Measurements from ENCODE around the gene HTR1E. TPM values are rescaled to one million over a fixed set of nuclear protein-coding genes. Genes with fewer than 3 reads are reported as not detected.

HTR1E gene
- total and polyA plus RNA-seq, 2 of the 8 experiments (the other 6 are each of a cell fraction or from before 2014, with no cell fraction given): 0.09 TPM; not detected in 1

- no peak for TF ChIP-seq KDM5A (IDR thresholded peaks at IDR 0.05; ENCODE audit: low read length)
Measured at GRCh38 chr6:86961455-86962200, 24.3 kb downstream of the HTR1E start (continued).
